Measurements from ENCODE around the gene PELI2.

PELI2 gene

DNA sequence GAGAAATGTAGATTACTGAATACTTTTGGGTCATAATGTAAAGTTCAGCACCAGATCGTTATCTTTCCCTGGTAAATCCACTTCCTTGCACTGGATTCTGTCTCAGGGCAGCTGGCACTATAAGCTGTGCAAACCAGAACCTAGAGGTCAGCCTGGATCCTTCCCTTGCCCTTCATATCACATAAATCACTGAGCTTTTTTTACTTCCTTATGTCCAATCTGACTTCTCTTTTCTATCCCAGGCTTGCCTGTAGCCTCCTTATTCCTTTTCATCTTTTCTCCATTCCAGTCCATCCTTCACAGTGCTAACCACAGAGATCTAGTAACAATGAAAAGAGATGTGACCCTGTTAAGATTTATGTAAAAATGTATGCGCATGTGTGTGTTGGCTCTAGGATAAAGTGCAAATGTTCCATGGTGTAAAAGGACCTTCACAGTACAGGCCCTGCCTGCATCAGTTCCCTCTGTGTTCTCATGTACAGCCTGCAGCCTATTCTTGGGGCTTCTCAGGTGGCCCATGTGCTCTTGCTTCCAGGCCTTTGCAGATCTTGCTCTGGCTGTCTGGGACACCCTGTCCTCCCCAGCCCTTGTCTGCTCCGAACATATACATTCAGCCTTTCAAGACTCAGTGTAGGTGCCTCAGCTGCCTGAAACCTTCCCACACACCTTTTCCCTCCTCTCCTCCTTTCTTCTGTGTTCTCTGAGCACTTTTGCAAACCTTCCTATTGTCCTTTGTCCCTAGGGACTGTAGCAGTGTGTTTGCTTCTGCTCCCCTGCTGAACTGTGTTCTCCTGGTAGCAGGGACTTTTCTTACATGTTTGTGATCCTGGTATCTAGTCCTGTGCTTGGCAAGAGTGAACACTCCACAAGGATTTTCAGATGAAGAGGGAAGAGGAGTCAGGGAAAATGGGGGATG lies 30.0 kb downstream of the PELI2 start:
- no peaks in the 10 kb centered on the region for H3K36me3 ChIP-seq (ENCODE audit: control insufficient read depth, insufficient read depth, low read length)
- no peaks in the 10 kb centered on the region for H3K27me3 ChIP-seq (ENCODE audit: control insufficient read depth, insufficient read depth, low read length)
- peak overlapping the region; percentile 3 for H3K9ac ChIP-seq (ENCODE audit: low read depth, low read length)
- no peak overlapping the region for H3K4me3 ChIP-seq (ENCODE audit: low read depth, low read length)
- peaks cover 13% of the 10 kb centered on the region for H3K4me1 ChIP-seq (ENCODE audit: control insufficient read depth, insufficient read depth, low read length)
- H3K9me3 ChIP-seq (ENCODE audit: control insufficient read depth, insufficient read depth, low read length): no peaks in the 10 kb centered on the region

DNA sequence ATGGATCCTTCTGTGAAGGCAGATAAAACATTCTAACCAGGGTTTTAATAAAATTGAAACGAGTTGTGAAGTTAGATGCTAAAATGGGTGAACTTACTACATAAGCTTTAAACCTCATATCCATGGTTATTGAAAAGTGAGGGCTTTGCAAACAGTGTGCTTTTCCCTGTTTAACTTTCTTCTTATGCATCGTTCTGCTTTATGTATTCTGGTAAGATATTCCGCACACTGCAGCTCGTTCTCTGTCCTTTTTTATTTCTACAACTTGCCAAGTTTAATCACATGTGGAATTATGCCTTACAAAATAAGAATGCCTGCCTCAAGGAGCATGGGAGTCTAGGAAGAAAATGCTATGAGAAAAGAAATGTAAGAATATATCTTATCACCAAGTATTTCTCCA lies 30.9 kb downstream of the PELI2 start:
- Histone ChIP-seq H3K4me1 (ENCODE audit: control insufficient read depth, insufficient read depth, low read length) (peaks cover 13% of the 10 kb centered on the region), H3K27me3 (ENCODE audit: control insufficient read depth, insufficient read depth, low read length) (no peaks in the 10 kb centered on the region), H3K9ac (ENCODE audit: low read depth, low read length) (no peak overlapping the region), H3K4me3 (ENCODE audit: low read depth, low read length) (no peak overlapping the region), H3K9me3 (ENCODE audit: control insufficient read depth, insufficient read depth, low read length) (no peaks in the 10 kb centered on the region), H3K36me3 (ENCODE audit: control insufficient read depth, insufficient read depth, low read length) (no peaks in the 10 kb centered on the region)

DNA sequence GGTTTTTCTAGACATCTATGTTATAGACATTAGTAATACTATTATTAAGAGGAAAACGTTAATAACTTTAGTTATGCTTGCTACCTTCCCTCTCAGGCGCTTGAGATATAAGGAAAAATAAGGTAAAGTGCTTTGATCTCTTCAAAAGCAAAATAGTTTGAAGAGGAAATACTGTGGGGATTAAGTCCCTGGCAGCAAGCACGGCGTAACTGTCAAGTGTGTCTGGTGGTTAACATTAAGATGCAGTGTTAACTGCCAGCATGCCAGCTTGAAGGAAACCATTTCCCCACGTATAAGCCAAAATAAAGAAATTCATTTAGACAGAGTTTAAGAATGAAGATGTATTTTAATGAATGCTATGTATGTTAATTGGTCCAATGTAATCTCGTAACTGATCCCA lies 31.8 kb downstream of the PELI2 start:
- peaks cover 13% of the 10 kb centered on the region for H3K4me1 ChIP-seq (ENCODE audit: control insufficient read depth, insufficient read depth, low read length)
- no peaks in the 10 kb centered on the region for H3K27me3 ChIP-seq (ENCODE audit: control insufficient read depth, insufficient read depth, low read length)
- H3K9ac ChIP-seq (ENCODE audit: low read depth, low read length): no peak overlapping the region
- H3K36me3 ChIP-seq (ENCODE audit: control insufficient read depth, insufficient read depth, low read length): no peaks in the 10 kb centered on the region
- no peaks in the 10 kb centered on the region for H3K9me3 ChIP-seq (ENCODE audit: control insufficient read depth, insufficient read depth, low read length)
- no peak overlapping the region for H3K4me3 ChIP-seq (ENCODE audit: low read depth, low read length)

DNA sequence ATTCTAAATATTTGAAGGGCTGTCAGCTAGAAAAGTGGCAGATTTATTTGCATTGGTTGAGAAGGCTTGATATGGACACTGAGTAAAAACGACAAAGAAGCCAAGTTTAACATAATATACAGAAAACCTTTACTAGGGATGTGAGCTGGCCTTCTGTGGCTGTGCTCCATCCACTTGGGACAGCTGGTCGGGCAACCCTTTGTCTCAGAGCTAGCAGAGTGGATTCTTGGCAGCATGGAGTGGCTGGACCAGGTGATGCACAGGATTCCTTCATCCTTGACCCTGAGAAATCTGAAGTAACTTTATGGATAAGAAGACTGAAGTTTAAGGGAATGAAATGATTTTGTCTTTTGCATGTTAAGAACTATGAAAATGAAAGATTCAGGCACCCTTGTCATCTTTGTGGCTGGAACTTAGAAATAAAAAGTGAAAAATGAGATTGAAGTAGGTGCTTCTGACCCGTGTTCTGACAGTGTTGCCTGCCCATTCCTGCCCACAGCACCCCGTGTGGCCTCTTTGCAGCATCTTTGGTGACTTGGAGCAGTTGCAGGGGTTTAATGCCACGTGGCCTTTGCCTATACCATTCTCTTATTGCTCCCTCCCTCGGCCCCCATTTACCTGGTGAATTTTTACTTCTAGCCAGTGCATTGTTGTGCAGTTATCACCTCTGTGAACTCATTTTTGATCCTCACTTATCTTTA lies 32.6 kb downstream of the PELI2 start:
- Histone ChIP-seq H3K4me1 (ENCODE audit: control insufficient read depth, insufficient read depth, low read length) (peaks cover 13% of the 10 kb centered on the region), H3K9ac (ENCODE audit: low read depth, low read length) (no peak overlapping the region), H3K27me3 (ENCODE audit: control insufficient read depth, insufficient read depth, low read length) (no peaks in the 10 kb centered on the region), H3K9me3 (ENCODE audit: control insufficient read depth, insufficient read depth, low read length) (no peaks in the 10 kb centered on the region), H3K4me3 (ENCODE audit: low read depth, low read length) (no peak overlapping the region), H3K36me3 (ENCODE audit: control insufficient read depth, insufficient read depth, low read length) (no peaks in the 10 kb centered on the region)

DNA sequence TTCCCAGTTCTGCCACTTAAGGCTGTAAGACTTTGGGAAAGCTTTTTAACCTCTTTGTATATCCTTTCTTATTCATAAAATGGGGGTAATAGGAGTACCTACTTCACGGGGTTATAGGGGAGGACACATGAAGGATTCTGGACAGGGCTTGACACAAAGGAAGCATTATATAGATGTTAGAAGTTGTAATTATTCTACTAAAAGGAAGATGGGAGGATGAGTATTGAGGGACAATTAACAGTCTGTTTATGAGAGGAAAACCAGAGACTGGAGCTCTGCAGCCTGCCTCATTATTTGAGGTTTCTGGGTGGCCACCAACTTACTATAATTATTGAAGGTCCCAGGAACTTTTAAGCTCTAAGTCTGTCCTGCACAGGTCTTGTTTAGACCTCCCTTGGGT lies 34.0 kb downstream of the PELI2 start:
- H3K9me3 ChIP-seq (ENCODE audit: control insufficient read depth, insufficient read depth, low read length): no peaks in the 10 kb centered on the region

DNA sequence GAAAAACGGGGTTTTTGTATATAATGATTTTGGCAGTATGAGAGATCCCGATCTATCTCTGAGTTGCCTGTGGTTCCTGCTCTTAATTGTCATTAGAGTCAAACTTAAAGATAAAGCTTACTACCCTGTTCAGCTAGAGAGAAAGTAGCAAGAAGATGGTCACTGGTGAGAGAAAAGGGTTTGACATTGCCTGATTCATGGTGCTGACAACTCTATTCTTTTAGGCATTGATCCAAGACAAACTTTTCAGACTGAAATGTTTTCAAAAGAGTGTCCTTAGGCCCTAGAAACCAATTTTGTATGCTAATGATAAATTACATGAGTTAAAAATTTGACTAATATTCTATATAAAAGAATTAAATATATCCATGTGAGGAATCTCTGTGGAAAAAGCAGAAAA lies 35.1 kb downstream of the PELI2 start:
- Histone ChIP-seq H3K4me1 (ENCODE audit: control insufficient read depth, insufficient read depth, low read length) (peaks cover 10% of the 10 kb centered on the region), H3K27me3 (ENCODE audit: control insufficient read depth, insufficient read depth, low read length) (no peaks in the 10 kb centered on the region), H3K9me3 (ENCODE audit: control insufficient read depth, insufficient read depth, low read length) (no peaks in the 10 kb centered on the region)

More for the DNA sequence above, 34.0 kb downstream of the PELI2 start:
- H3K36me3 ChIP-seq (ENCODE audit: control insufficient read depth, insufficient read depth, low read length): no peaks in the 10 kb centered on the region
- H3K4me3 ChIP-seq (ENCODE audit: low read depth, low read length): no peak overlapping the region
- peaks cover 13% of the 10 kb centered on the region for H3K4me1 ChIP-seq (ENCODE audit: control insufficient read depth, insufficient read depth, low read length)
- H3K9ac ChIP-seq (ENCODE audit: low read depth, low read length): no peak overlapping the region
- no peaks in the 10 kb centered on the region for H3K27me3 ChIP-seq (ENCODE audit: control insufficient read depth, insufficient read depth, low read length)

DNA sequence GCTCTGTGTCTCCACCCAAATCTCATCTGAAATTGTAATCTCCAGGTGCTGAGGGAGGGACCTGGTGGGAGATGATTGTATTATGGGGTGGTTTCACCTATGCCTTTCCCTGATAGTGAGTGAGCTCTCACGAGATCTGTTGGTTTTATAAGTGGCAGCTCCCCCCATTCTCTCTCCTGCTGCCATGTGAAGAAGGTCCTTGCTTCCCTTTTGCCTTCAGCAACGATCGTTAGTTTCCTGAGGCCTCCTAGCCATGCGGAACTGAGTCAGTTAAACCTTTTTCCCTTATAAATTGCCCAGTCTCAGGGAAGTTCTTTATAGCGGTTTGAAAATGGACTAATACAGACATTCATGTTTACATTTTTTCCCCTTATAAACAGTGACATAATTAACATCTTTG lies 36.1 kb downstream of the PELI2 start:
- Histone ChIP-seq H3K4me3 (ENCODE audit: low read depth, low read length) (no peak overlapping the region), H3K27me3 (ENCODE audit: control insufficient read depth, insufficient read depth, low read length) (no peaks in the 10 kb centered on the region), H3K9ac (ENCODE audit: low read depth, low read length) (no peak overlapping the region), H3K36me3 (ENCODE audit: control insufficient read depth, insufficient read depth, low read length) (no peaks in the 10 kb centered on the region), H3K4me1 (ENCODE audit: control insufficient read depth, insufficient read depth, low read length) (no peaks in the 10 kb centered on the region), H3K9me3 (ENCODE audit: control insufficient read depth, insufficient read depth, low read length) (no peaks in the 10 kb centered on the region)

More for the DNA sequence above, 35.1 kb downstream of the PELI2 start:
- Histone ChIP-seq H3K9ac (ENCODE audit: low read depth, low read length) (no peak overlapping the region), H3K4me3 (ENCODE audit: low read depth, low read length) (no peak overlapping the region), H3K36me3 (ENCODE audit: control insufficient read depth, insufficient read depth, low read length) (no peaks in the 10 kb centered on the region)

DNA sequence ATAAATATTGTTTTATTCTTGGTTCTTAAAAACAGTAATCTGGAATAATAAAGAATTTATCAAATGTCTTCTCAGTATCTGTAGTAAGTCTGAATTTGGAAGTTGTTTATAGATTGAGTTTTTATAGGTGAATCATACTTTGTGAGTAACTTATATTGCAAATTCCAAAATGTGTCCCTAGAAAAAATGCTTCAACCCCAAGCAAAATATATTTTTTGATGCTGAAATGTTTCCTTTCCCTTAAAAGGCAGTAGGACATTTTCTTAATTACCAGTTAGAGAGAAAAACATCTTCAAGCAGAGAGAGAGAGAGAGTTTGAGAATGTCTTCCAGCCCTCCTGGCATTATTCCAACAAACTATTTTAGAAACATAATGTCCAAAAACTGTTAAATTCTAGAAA lies 37.9 kb downstream of the PELI2 start:
- Histone ChIP-seq H3K9me3 (ENCODE audit: control insufficient read depth, insufficient read depth, low read length) (no peaks in the 10 kb centered on the region), H3K4me3 (ENCODE audit: low read depth, low read length) (no peak overlapping the region), H3K36me3 (ENCODE audit: control insufficient read depth, insufficient read depth, low read length) (no peaks in the 10 kb centered on the region), H3K9ac (ENCODE audit: low read depth, low read length) (no peak overlapping the region), H3K4me1 (ENCODE audit: control insufficient read depth, insufficient read depth, low read length) (peaks cover 6% of the 10 kb centered on the region), H3K27me3 (ENCODE audit: control insufficient read depth, insufficient read depth, low read length) (no peaks in the 10 kb centered on the region)

DNA sequence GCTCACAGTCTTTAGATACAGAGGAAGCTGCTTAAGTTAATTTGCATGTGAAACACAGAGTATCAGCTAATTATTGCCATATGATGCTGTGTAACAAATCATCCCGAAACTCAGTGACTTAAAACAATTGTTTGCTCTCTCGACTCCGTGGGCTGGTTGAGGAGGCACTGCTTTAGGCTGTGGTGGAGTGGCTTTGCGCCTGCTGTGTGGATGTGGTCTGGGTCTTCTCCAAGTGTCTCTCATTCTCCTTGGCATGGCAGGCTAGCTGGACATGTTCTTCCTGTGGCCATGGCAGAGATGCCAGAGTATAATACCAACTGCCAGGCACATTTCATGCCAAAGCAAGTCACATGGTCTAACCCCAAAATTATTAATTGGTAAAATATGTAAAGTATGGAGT lies 40.9 kb downstream of the PELI2 start:
- H3K27me3 ChIP-seq (ENCODE audit: control insufficient read depth, insufficient read depth, low read length): no peaks in the 10 kb centered on the region
- no peak overlapping the region for H3K4me3 ChIP-seq (ENCODE audit: low read depth, low read length)
- no peak overlapping the region for H3K9ac ChIP-seq (ENCODE audit: low read depth, low read length)
- H3K36me3 ChIP-seq (ENCODE audit: control insufficient read depth, insufficient read depth, low read length): no peaks in the 10 kb centered on the region
- H3K4me1 ChIP-seq (ENCODE audit: control insufficient read depth, insufficient read depth, low read length): peaks cover 6% of the 10 kb centered on the region
- H3K9me3 ChIP-seq (ENCODE audit: control insufficient read depth, insufficient read depth, low read length): no peaks in the 10 kb centered on the region

DNA sequence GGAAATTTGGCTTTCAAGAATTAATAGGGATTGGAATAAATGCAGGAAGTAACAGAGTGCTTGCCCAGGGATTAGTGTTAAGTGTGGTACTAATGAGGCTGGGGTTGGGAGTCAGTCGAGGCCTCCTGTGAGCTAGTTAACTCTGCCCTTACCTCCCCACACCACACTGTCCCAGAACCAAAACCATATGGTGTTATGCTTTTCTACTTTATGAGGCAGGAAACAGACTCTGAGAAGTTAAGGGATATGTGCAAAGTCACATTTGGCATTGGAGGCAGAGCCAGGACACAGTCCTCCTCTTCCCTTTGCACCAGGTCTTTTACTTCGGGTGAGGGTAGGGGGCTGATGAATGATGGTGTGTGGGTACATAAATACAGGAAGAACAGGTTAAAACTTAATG lies 41.9 kb downstream of the PELI2 start:
- Histone ChIP-seq H3K36me3 (ENCODE audit: control insufficient read depth, insufficient read depth, low read length) (no peaks in the 10 kb centered on the region), H3K27me3 (ENCODE audit: control insufficient read depth, insufficient read depth, low read length) (no peaks in the 10 kb centered on the region), H3K9ac (ENCODE audit: low read depth, low read length) (no peak overlapping the region), H3K4me3 (ENCODE audit: low read depth, low read length) (no peak overlapping the region), H3K4me1 (ENCODE audit: control insufficient read depth, insufficient read depth, low read length) (peaks cover 6% of the 10 kb centered on the region), H3K9me3 (ENCODE audit: control insufficient read depth, insufficient read depth, low read length) (no peaks in the 10 kb centered on the region)

DNA sequence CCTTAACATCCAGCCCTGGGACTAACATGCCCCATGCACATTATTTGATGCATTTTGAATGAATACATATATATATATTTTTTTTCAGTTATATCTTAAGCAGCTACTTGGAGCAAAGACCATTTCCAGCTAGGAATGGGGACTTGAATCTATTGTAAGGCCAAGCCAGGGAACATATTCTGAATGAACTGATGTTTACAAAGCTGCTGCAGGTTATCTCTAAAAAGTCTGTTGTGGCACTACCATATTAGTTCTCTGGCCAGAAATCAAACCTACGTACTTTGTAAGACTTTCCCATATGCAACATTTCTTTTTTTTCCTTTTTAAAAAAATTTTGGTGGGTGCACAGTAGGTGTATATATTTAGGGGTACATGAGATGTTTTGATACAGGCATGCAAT lies 43.4 kb downstream of the PELI2 start:
- H3K27me3 ChIP-seq (ENCODE audit: control insufficient read depth, insufficient read depth, low read length): no peaks in the 10 kb centered on the region
- no peak overlapping the region for H3K9ac ChIP-seq (ENCODE audit: low read depth, low read length)
- peaks cover 6% of the 10 kb centered on the region for H3K4me1 ChIP-seq (ENCODE audit: control insufficient read depth, insufficient read depth, low read length)
- no peak overlapping the region for H3K4me3 ChIP-seq (ENCODE audit: low read depth, low read length)
- H3K9me3 ChIP-seq (ENCODE audit: control insufficient read depth, insufficient read depth, low read length): no peaks in the 10 kb centered on the region
- no peaks in the 10 kb centered on the region for H3K36me3 ChIP-seq (ENCODE audit: control insufficient read depth, insufficient read depth, low read length)

DNA sequence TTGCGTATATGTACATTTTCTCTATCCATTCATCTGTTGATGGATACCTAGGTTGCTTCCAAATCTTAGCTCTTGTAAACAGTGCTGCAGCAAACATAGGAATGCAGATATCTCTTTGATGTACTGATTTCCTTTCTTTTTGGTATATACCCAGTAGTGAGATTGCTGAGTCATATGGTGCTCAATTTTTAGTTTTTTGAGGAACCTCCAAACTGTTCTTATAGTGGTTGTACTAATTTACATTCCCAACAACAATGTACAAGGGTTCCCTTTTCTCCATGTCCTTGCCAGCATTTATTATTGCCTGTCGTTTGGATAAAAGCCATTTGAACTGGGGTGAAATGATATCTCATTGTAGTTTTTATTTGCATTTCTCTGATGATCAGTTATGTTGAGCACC lies 44.3 kb downstream of the PELI2 start:
- H3K36me3 ChIP-seq (ENCODE audit: control insufficient read depth, insufficient read depth, low read length): no peaks in the 10 kb centered on the region
- no peak overlapping the region for H3K9ac ChIP-seq (ENCODE audit: low read depth, low read length)
- H3K4me1 ChIP-seq (ENCODE audit: control insufficient read depth, insufficient read depth, low read length): peaks cover 6% of the 10 kb centered on the region
- H3K27me3 ChIP-seq (ENCODE audit: control insufficient read depth, insufficient read depth, low read length): no peaks in the 10 kb centered on the region
- H3K4me3 ChIP-seq (ENCODE audit: low read depth, low read length): no peak overlapping the region
- H3K9me3 ChIP-seq (ENCODE audit: control insufficient read depth, insufficient read depth, low read length): no peaks in the 10 kb centered on the region

All from iPS-15b (cell line).